Activated CD4-positive, alpha-beta memory T cell treated with anti-CD3 and anti-CD28 coated beads for 36 hours (primary cell): ENCODE data around the gene CTSL. TPM values are rescaled to one million over a fixed set of nuclear protein-coding genes. Genes with fewer than 3 reads are reported as not detected.

Experiments used
- CTCF ChIA-PET: fragments of 350-600 bp; sonication (Branson Sonifier 250); formaldehyde crosslinking; loops from one replicate; lab custom pipeline; 2021; ENCODE audit warnings: antibody characterized with exemption, inconsistent platforms; lab: Charles Lee
- POLR2A ChIA-PET: fragments of 350-600 bp; sonication (Branson Sonifier 250); formaldehyde crosslinking; loops from one replicate; lab custom pipeline; 2021; ENCODE audit warnings: antibody characterized with exemption; lab: Charles Lee
- DNase-seq: peaks from one replicate; pipeline ENCODE4 v3.0.0-alpha.2; 2020
- H3K27ac Mint-ChIP-seq: one replicate; pipeline ENCODE4 v1.8.0; 2021; ENCODE audit warnings: mixed read lengths
- H3K27me3 Mint-ChIP-seq: one replicate; pipeline ENCODE4 v1.8.0; 2021; ENCODE audit warnings: mixed read lengths
- H3K36me3 Mint-ChIP-seq: one replicate; pipeline ENCODE4 v1.8.0; 2021; ENCODE audit warnings: mixed read lengths
- H3K4me1 Mint-ChIP-seq: one replicate; pipeline ENCODE4 v1.8.0; 2021; ENCODE audit warnings: low read depth, mixed read lengths
- H3K4me3 Mint-ChIP-seq: one replicate; pipeline ENCODE4 v1.8.0; 2021; ENCODE audit warnings: mild to moderate bottlenecking, mixed read lengths
- H3K9me3 Mint-ChIP-seq: one replicate; pipeline ENCODE4 v1.8.0; 2021; ENCODE audit warnings: mixed read lengths
- intact Hi-C: fragments of 100-400 bp; cut with micrococcal nuclease; formaldehyde crosslinking; loops from one replicate; pipeline ENCODE4 v1.15.1; 2023
- total RNA-seq, 2 experiments: library from RNA; stranded (reverse); gene quantifications; one replicate each; pipeline ENCODE4 v1.2.3, GENCODE V29; 2021

CTSL gene
- total RNA-seq, 2 experiments from 2014 or later: 26.1 to 33.7 TPM

GRCh38 chr9:87703636-87704276 lies 22.2 kb upstream of the CTSL start:
- Mint-ChIP-seq H3K27ac (no peak overlapping the region), H3K9me3 (no peaks in the 10 kb centered on the region), H3K4me3 (no peak overlapping the region), H3K27me3 (peaks cover 7% of the 10 kb centered on the region), H3K4me1 (peaks cover 18% of the 10 kb centered on the region), H3K36me3 (no peaks in the 10 kb centered on the region)
- ChIA-PET CTCF (no interaction called here), POLR2A (no interaction called here)
- no peak for DNase-seq
- intact Hi-C loops: loop anchor here (10.0 kb wide), 1 partner anchor 301 kb away; no protein-coding TSS in a partner anchor

GRCh38 chr9:87704342-87704741 lies 21.6 kb upstream of the CTSL start:
- Mint-ChIP-seq H3K4me1 (peaks cover 24% of the 10 kb centered on the region), H3K36me3 (no peaks in the 10 kb centered on the region), H3K9me3 (no peaks in the 10 kb centered on the region), H3K27ac (no peak overlapping the region), H3K4me3 (no peak overlapping the region), H3K27me3 (peaks cover 7% of the 10 kb centered on the region)
- ChIA-PET CTCF (no interaction called here), POLR2A (no interaction called here)
- intact Hi-C loops: loop anchor here (10.0 kb wide), 1 partner anchor 300 kb away; no protein-coding TSS in a partner anchor
- DNase-seq: no peak

GRCh38 chr9:87706066-87706739 lies 19.7 kb upstream of the CTSL start:
- H3K27ac Mint-ChIP-seq: no peak overlapping the region
- ChIA-PET CTCF (no interaction called here), POLR2A (no interaction called here)
- peaks cover 36% of the 10 kb centered on the region for H3K4me1 Mint-ChIP-seq
- no peaks in the 10 kb centered on the region for H3K9me3 Mint-ChIP-seq
- H3K4me3 Mint-ChIP-seq: no peak overlapping the region
- H3K36me3 Mint-ChIP-seq: no peaks in the 10 kb centered on the region
- intact Hi-C loops: loop anchor here (10.0 kb wide), 1 partner anchor 299 kb away; no protein-coding TSS in a partner anchor
- no peak for DNase-seq
- H3K27me3 Mint-ChIP-seq: peaks cover 5% of the 10 kb centered on the region

- H3K27me3 Mint-ChIP-seq: peaks cover 2% of the 10 kb centered on the region
- H3K9me3 Mint-ChIP-seq: no peaks in the 10 kb centered on the region
- no peak for DNase-seq
- ChIA-PET CTCF (interaction anchor here (1.1 kb wide), 1 partner anchor 85 kb away, joined by 3 read pairs; no protein-coding TSS in a partner anchor), POLR2A (no interaction called here)
- H3K4me1 Mint-ChIP-seq: peaks cover 34% of the 10 kb centered on the region
- H3K27ac Mint-ChIP-seq: no peak overlapping the region
- H3K36me3 Mint-ChIP-seq: no peaks in the 10 kb centered on the region
- no peak overlapping the region for H3K4me3 Mint-ChIP-seq
- intact Hi-C loops: loop anchor here (2.0 to 10.0 kb wide), 2 partner anchors 21 to 297 kb away; no protein-coding TSS in a partner anchor
These were observed 18.0 kb upstream of the CTSL start for GRCh38 chr9:87707805-87708506.

- DNase-seq: no peak
- Mint-ChIP-seq H3K4me3 (no peak overlapping the region), H3K27ac (peak overlapping the region; percentile 38), H3K9me3 (no peaks in the 10 kb centered on the region), H3K27me3 (peaks cover 2% of the 10 kb centered on the region), H3K36me3 (no peaks in the 10 kb centered on the region), H3K4me1 (peaks cover 40% of the 10 kb centered on the region)
- ChIA-PET POLR2A (interaction anchor here (0.8 to 1.2 kb wide), 2 partner anchors 18 to 173 kb away, joined by 3 to 4 read pairs; partner anchors contain the start of gene CTSL), CTCF (interaction anchor here (1.1 to 1.9 kb wide), 3 partner anchors 24 to 103 kb away, joined by 3 to 10 read pairs (median 8); no protein-coding TSS in a partner anchor)
- intact Hi-C loops: loop anchor here (2.0 to 10.0 kb wide), 2 partner anchors 20 to 296 kb away; no protein-coding TSS in a partner anchor
These were observed 17.4 kb upstream of the CTSL start for GRCh38 chr9:87708546-87708945.

GRCh38 chr9:87708986-87709728 lies 16.8 kb upstream of the CTSL start:
- intact Hi-C loops: loop anchor here (1.0 to 10.0 kb wide), 4 partner anchors 20 to 296 kb away; no protein-coding TSS in a partner anchor
- Mint-ChIP-seq H3K36me3 (no peaks in the 10 kb centered on the region), H3K4me1 (peaks cover 43% of the 10 kb centered on the region), H3K9me3 (no peaks in the 10 kb centered on the region), H3K27me3 (peaks cover 2% of the 10 kb centered on the region), H3K27ac (peak overlapping the region; percentile 38), H3K4me3 (no peak overlapping the region)
- ChIA-PET CTCF (interaction anchor here (1.1 to 1.9 kb wide), 3 partner anchors 25 to 103 kb away, joined by 3 to 10 read pairs (median 8); no protein-coding TSS in a partner anchor), POLR2A (interaction anchor here (0.6 to 1.2 kb wide), 4 partner anchors 14 to 173 kb away, joined by 3 to 4 read pairs (median 4); partner anchors contain the start of gene CTSL)
- peak; percentile 48 for DNase-seq

GRCh38 chr9:87710443-87710842 lies 15.5 kb upstream of the CTSL start:
- Mint-ChIP-seq H3K36me3 (no peaks in the 10 kb centered on the region), H3K27ac (no peak overlapping the region), H3K4me1 (peaks cover 47% of the 10 kb centered on the region), H3K27me3 (peaks cover 5% of the 10 kb centered on the region), H3K4me3 (no peak overlapping the region), H3K9me3 (no peaks in the 10 kb centered on the region)
- intact Hi-C loops: no loop called here
- ChIA-PET POLR2A (no interaction called here), CTCF (interaction anchor here (1.9 kb wide), 1 partner anchor 101 kb away, joined by 10 read pairs; no protein-coding TSS in a partner anchor)
- no peak for DNase-seq

- Mint-ChIP-seq H3K36me3 (no peaks in the 10 kb centered on the region), H3K9me3 (no peaks in the 10 kb centered on the region), H3K27me3 (peaks cover 6% of the 10 kb centered on the region), H3K4me1 (peaks cover 47% of the 10 kb centered on the region), H3K4me3 (no peak overlapping the region), H3K27ac (no peak overlapping the region)
- intact Hi-C loops: loop anchor here (2.0 kb wide), 1 partner anchor 55 kb away; no protein-coding TSS in a partner anchor
- peak; percentile 24 for DNase-seq
- ChIA-PET POLR2A (no interaction called here), CTCF (no interaction called here)
These were observed 13.8 kb upstream of the CTSL start for GRCh38 chr9:87711857-87712800.

- peaks cover 4% of the 10 kb centered on the region for H3K27me3 Mint-ChIP-seq
- H3K27ac Mint-ChIP-seq: peak overlapping the region; percentile 3
- no peaks in the 10 kb centered on the region for H3K9me3 Mint-ChIP-seq
- DNase-seq: no peak
- ChIA-PET POLR2A (no interaction called here), CTCF (no interaction called here)
- peaks cover 42% of the 10 kb centered on the region for H3K4me1 Mint-ChIP-seq
- H3K4me3 Mint-ChIP-seq: no peak overlapping the region
- no peaks in the 10 kb centered on the region for H3K36me3 Mint-ChIP-seq
- intact Hi-C loops: loop anchor here (1.0 to 2.0 kb wide), 2 partner anchors 54 to 99 kb away; no protein-coding TSS in a partner anchor
These were observed 13.1 kb upstream of the CTSL start for GRCh38 chr9:87712801-87713277.

GRCh38 chr9:87713278-87713987 lies 12.5 kb upstream of the CTSL start:
- intact Hi-C loops: loop anchor here (1.0 to 2.0 kb wide), 2 partner anchors 53 to 99 kb away; no protein-coding TSS in a partner anchor
- ChIA-PET POLR2A (no interaction called here), CTCF (interaction anchor here (1.4 to 1.7 kb wide), 2 partner anchors 29 to 99 kb away, joined by 4 read pairs; no protein-coding TSS in a partner anchor)
- H3K27me3 Mint-ChIP-seq: peaks cover 5% of the 10 kb centered on the region
- H3K27ac Mint-ChIP-seq: peak overlapping the region; percentile 60
- peaks cover 37% of the 10 kb centered on the region for H3K4me1 Mint-ChIP-seq
- no peaks in the 10 kb centered on the region for H3K9me3 Mint-ChIP-seq
- H3K4me3 Mint-ChIP-seq: peak overlapping the region; percentile 10
- H3K36me3 Mint-ChIP-seq: no peaks in the 10 kb centered on the region
- DNase-seq: peak; percentile 83
